Kidney capillary endothelial cell (primary cell): ENCODE measurements around the gene IFIT2.
"Not testable (repeated sequence)": the region's sequence is repeated elsewhere in the genome, so short reads cannot be mapped to it uniquely, and the experiment has no call there.

Experiments used
- DNase-seq: peaks from one replicate; pipeline ENCODE4 v3.0.0-alpha.2; 2018; ENCODE audit warnings: low spot score

IFIT2 gene

GRCh38 chr10:89280508-89280907 is 21.3 kb upstream of the IFIT2 start:
- DNase-seq, result no peak

- DNase-seq, result no peak
Measured at GRCh38 chr10:89281606-89282395, 20.0 kb upstream of the IFIT2 start.

GRCh38 chr10:89283025-89283935 is 18.6 kb upstream of the IFIT2 start:
- DNase-seq, result no peak

- DNase-seq, result no peak
Measured at GRCh38 chr10:89283936-89284475, 17.8 kb upstream of the IFIT2 start.

- DNase-seq, result not testable (repeated sequence)
Measured at GRCh38 chr10:89284711-89285110, 17.1 kb upstream of the IFIT2 start.

GRCh38 chr10:89285303-89285702 is 16.5 kb upstream of the IFIT2 start:
- not testable (repeated sequence) for DNase-seq

GRCh38 chr10:89294721-89295239 is 7.1 kb upstream of the IFIT2 start:
- no peak for DNase-seq

GRCh38 chr10:89295597-89295996 is 6.2 kb upstream of the IFIT2 start:
- no peak for DNase-seq

GRCh38 chr10:89296220-89296648 is 5.6 kb upstream of the IFIT2 start:
- no peak for DNase-seq

GRCh38 chr10:89297356-89297755 is 4.5 kb upstream of the IFIT2 start:
- DNase-seq, result no peak

GRCh38 chr10:89297791-89298190 is 4.1 kb upstream of the IFIT2 start:
- no peak for DNase-seq

- DNase-seq, result no peak
Measured at GRCh38 chr10:89299031-89299430, 2.8 kb upstream of the IFIT2 start.

GRCh38 chr10:89301232-89301631 is 614 bp upstream of the IFIT2 start:
- no peak for DNase-seq

GRCh38 chr10:89302625-89303024 is 779 bp downstream of the IFIT2 start:
- no peak for DNase-seq

GRCh38 chr10:89303161-89303560 is 1.3 kb downstream of the IFIT2 start:
- DNase-seq, result no peak

- DNase-seq, result no peak
Measured at GRCh38 chr10:89304026-89304425, 2.2 kb downstream of the IFIT2 start.

- DNase-seq, result no peak
Measured at GRCh38 chr10:89304446-89304845, 2.6 kb downstream of the IFIT2 start.

- DNase-seq, result no peak
Measured at GRCh38 chr10:89304925-89305324, 3.1 kb downstream of the IFIT2 start.

GRCh38 chr10:89305766-89306433 is 4.1 kb downstream of the IFIT2 start:
- DNase-seq, result no peak

- DNase-seq, result no peak
Measured at GRCh38 chr10:89306434-89307268, 4.8 kb downstream of the IFIT2 start.

GRCh38 chr10:89307269-89307577 is 5.4 kb downstream of the IFIT2 start:
- DNase-seq, result no peak
